ENCODE data around the gene LRRK1.

LRRK1 gene

GRCh38 chr15:101056366-101057334, 137.5 kb downstream of the LRRK1 start:
- TF ChIP-seq POLR2AphosphoS5 (IDR thresholded peaks at IDR 0.05; ENCODE audit: low read depth, low read length) (no peak), TAF1 (IDR thresholded peaks at IDR 0.05; ENCODE audit: borderline replicate concordance, insufficient read depth, low read length) (no peak), SIN3A (IDR thresholded peaks at IDR 0.05; ENCODE audit: borderline replicate concordance, insufficient read depth, low read length) (no peak), FOXP2 (optimal IDR thresholded peaks at IDR 0.05; ENCODE audit: borderline replicate concordance, extremely low read depth, extremely low read length, insufficient read depth) (no peak), REST (IDR thresholded peaks at IDR 0.05; ENCODE audit: insufficient read depth in 1 of 2, low read depth in 2 of 2, low read length in 2 of 2) (no peak)

- TF ChIP-seq SIN3A (IDR thresholded peaks at IDR 0.05; ENCODE audit: borderline replicate concordance, insufficient read depth, low read length), result no peak
- no peak for TF ChIP-seq REST (IDR thresholded peaks at IDR 0.05; ENCODE audit: insufficient read depth in 1 of 2, low read depth in 2 of 2, low read length in 2 of 2)
- no peak for TF ChIP-seq POLR2AphosphoS5 (IDR thresholded peaks at IDR 0.05; ENCODE audit: low read depth, low read length)
- TF ChIP-seq TAF1 (IDR thresholded peaks at IDR 0.05; ENCODE audit: borderline replicate concordance, insufficient read depth, low read length), result no peak
- TF ChIP-seq FOXP2 (optimal IDR thresholded peaks at IDR 0.05; ENCODE audit: borderline replicate concordance, extremely low read depth, extremely low read length, insufficient read depth), result no peak
These were observed 138.8 kb downstream of the LRRK1 start for GRCh38 chr15:101057841-101058407.

- TF ChIP-seq REST (IDR thresholded peaks at IDR 0.05; ENCODE audit: insufficient read depth in 1 of 2, low read depth in 2 of 2, low read length in 2 of 2), result no peak
- TF ChIP-seq TAF1 (IDR thresholded peaks at IDR 0.05; ENCODE audit: borderline replicate concordance, insufficient read depth, low read length), result no peak
- no peak for TF ChIP-seq POLR2AphosphoS5 (IDR thresholded peaks at IDR 0.05; ENCODE audit: low read depth, low read length)
- TF ChIP-seq SIN3A (IDR thresholded peaks at IDR 0.05; ENCODE audit: borderline replicate concordance, insufficient read depth, low read length), result no peak
- TF ChIP-seq FOXP2 (optimal IDR thresholded peaks at IDR 0.05; ENCODE audit: borderline replicate concordance, extremely low read depth, extremely low read length, insufficient read depth), result no peak
These were observed 139.6 kb downstream of the LRRK1 start for GRCh38 chr15:101058735-101059134.

GRCh38 chr15:101059381-101060341, 140.5 kb downstream of the LRRK1 start:
- TF ChIP-seq TAF1 (IDR thresholded peaks at IDR 0.05; ENCODE audit: borderline replicate concordance, insufficient read depth, low read length), result no peak
- TF ChIP-seq REST (IDR thresholded peaks at IDR 0.05; ENCODE audit: insufficient read depth in 1 of 2, low read depth in 2 of 2, low read length in 2 of 2), result 0 out of 4 replicates have a peak, but pooled peaks have one; percentile 20 to 56
